Caco-2 (cell line): ENCODE results near the gene ACLY. TPM values are rescaled to one million over a fixed set of nuclear protein-coding genes. Genes with fewer than 3 reads are reported as not detected.

Experiments used
- BruUV-seq: library from RNA; stranded (reverse); fragments of 400-500 nt; replicated peaks from 2 replicates; lab custom pipeline; 2021; lab: Mats Ljungman, UMichigan
- CTCF ChIA-PET: fragments of 300-600 bp; sonication (Branson Sonifier 250); formaldehyde crosslinking; loops from one replicate; lab custom pipeline; 2022; ENCODE audit warnings: antibody characterized with exemption; lab: Charles Lee
- POLR2A ChIA-PET: fragments of 300-600 bp; sonication (Branson Sonifier 250); formaldehyde crosslinking; loops from one replicate; lab custom pipeline; 2022; ENCODE audit warnings: antibody characterized with exemption; lab: Charles Lee
- DNase-seq, 2 experiments: peaks; one replicate each; pipeline versions ENCODE4 v3.0.0 to v3.0.0-alpha.2; 2020 to 2022
- H3K27me3 ChIP-seq: replicated peaks from 2 replicates; pipeline ENCODE4 v1.6.0; 2011; ENCODE audit warnings: low read length; ENCODE audit not compliant: control insufficient read depth, insufficient read depth
- H3K36me3 ChIP-seq: 2 replicates; pipeline ENCODE4 v1.5.1; 2011; ENCODE audit warnings: low read length; ENCODE audit not compliant: control insufficient read depth, insufficient read depth
- H3K4me1 ChIP-seq: fragments of 250-450 bp; sonication (Bioruptor Pico); 2 replicates; pipeline ENCODE4 v1.5.1; 2020; ENCODE audit warnings: mild to moderate bottlenecking
- H3K4me3 ChIP-seq: 2 replicates; pipeline ENCODE4 v1.5.1; 2011; ENCODE audit warnings: low read depth, mild to moderate bottlenecking, control low read depth, low read length
- H3K9me3 ChIP-seq: fragments of 250-450 bp; sonication (Bioruptor Pico); 2 replicates; pipeline ENCODE4 v1.5.1; 2020; ENCODE audit warnings: mild to moderate bottlenecking, moderate library complexity
- H3K27ac Mint-ChIP-seq: one replicate; pipeline ENCODE4 v1.8.0; 2022; ENCODE audit warnings: mixed read lengths; ENCODE audit not compliant: unreplicated experiment
- H3K27me3 Mint-ChIP-seq: one replicate; pipeline ENCODE4 v1.8.0; 2022; ENCODE audit warnings: mixed read lengths; ENCODE audit not compliant: insufficient read depth, unreplicated experiment
- H3K36me3 Mint-ChIP-seq: one replicate; pipeline ENCODE4 v1.8.0; 2022; ENCODE audit warnings: mild to moderate bottlenecking, mixed read lengths; ENCODE audit not compliant: insufficient read depth, unreplicated experiment
- H3K4me1 Mint-ChIP-seq: one replicate; pipeline ENCODE4 v1.8.0; 2022; ENCODE audit warnings: low read depth, mixed read lengths; ENCODE audit not compliant: unreplicated experiment
- H3K4me3 Mint-ChIP-seq: one replicate; pipeline ENCODE4 v1.8.0; 2022; ENCODE audit warnings: mild to moderate bottlenecking, moderate library complexity, mixed read lengths; ENCODE audit not compliant: unreplicated experiment
- H3K9me3 Mint-ChIP-seq: one replicate; pipeline ENCODE4 v1.8.0; 2022; ENCODE audit warnings: mixed read lengths; ENCODE audit not compliant: unreplicated experiment
- CTCF ChIP-seq, 2 experiments: fragments of 200-600 bp in 1 of 2; IDR thresholded peaks; 1 replicate in 1 of 2; 2 replicates in 1 of 2; pipeline versions ENCODE4 v1.5.1 to v1.8.0; 2011 to 2022; ENCODE audit warnings: antibody characterized with exemption in 1 of 2, control low read depth in 1 of 2, inconsistent platforms in 1 of 2, low read depth in 1 of 2, low read length in 1 of 2, mild to moderate bottlenecking in 1 of 2, moderate library complexity in 1 of 2; ENCODE audit not compliant: insufficient read depth in 1 of 2, severe bottlenecking in 1 of 2, unreplicated experiment in 1 of 2
- intact Hi-C: fragments of 100-400 bp; cut with micrococcal nuclease; formaldehyde crosslinking; loops from one replicate; pipeline ENCODE4 v1.10.0; 2022; ENCODE audit not compliant: unreplicated experiment
- total RNA-seq: library from RNA; stranded (reverse); gene quantifications from 2 replicates; pipeline ENCODE4 v1.2.3, GENCODE V29; 2022

ACLY gene
- total RNA-seq, 1 experiment from 2014 or later = 246 TPM

DNA sequence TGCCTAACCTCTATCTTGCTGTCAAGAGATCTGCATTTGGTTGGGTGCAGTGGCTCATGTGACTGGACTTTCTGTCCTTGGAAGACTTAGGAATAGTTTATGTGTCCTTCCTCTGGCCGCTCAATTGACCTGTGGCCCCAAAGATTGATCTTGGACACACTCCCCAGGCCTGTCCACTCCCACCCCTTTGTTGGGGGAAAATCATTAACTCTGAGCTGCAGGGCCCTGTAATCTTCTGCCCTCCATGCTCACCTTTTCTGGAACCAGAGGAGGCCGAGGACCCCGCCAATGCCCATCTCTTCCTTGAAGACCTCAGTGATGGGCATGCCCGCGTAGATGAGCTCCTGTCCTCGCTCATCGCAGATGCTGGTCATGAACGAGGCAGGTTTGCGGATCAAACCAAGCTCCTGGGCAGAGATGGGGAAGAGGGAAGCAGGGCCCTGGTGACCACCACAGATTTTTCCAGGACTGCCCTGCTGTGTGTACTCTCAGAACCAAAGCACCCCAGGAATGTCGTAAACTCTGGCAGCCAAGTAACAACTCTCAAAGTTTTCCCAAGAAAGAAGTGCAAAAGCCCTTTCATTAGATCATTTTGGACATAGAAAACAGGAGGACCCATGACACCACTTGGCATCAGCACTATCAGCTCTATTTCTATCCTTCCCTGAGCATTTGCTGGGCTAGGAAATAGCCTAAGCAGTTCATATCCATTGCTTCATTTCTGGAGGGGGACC, 45.0 kb downstream of the ACLY start:
- Histone ChIP-seq H3K9me3 (no peaks in the 10 kb centered on the region), H3K36me3 (peaks cover 10% of the 10 kb centered on the region), H3K4me3 (no peak overlapping the region), H3K27me3 (no peaks in the 10 kb centered on the region), H3K4me1 (0 out of 2 replicates have a peak, but pooled peaks cover 5% of the 10 kb centered on the region)
- ChIA-PET CTCF (no interaction called here), POLR2A (no interaction called here)
- Mint-ChIP-seq H3K36me3 (peaks cover 93% of the 10 kb centered on the region), H3K9me3 (no peaks in the 10 kb centered on the region), H3K4me3 (no peak overlapping the region), H3K27me3 (no peaks in the 10 kb centered on the region), H3K27ac (no peak overlapping the region), H3K4me1 (no peaks in the 10 kb centered on the region)
- no peak for TF ChIP-seq CTCF (IDR thresholded peaks at IDR 0.05; ENCODE audit: insufficient read depth in 1 of 2, low read depth in 1 of 2, low read length in 1 of 2, severe bottlenecking in 1 of 2, unreplicated experiment in 1 of 2)
- intact Hi-C loops = no loop called here
- no peak for DNase-seq
- no TSS peak for BruUV-seq

GRCh38 chr17:41871789-41872188, 47.0 kb downstream of the ACLY start:
- Mint-ChIP-seq H3K27ac (no peak overlapping the region), H3K27me3 (no peaks in the 10 kb centered on the region), H3K36me3 (peaks cover 93% of the 10 kb centered on the region), H3K4me3 (no peak overlapping the region), H3K9me3 (no peaks in the 10 kb centered on the region), H3K4me1 (no peaks in the 10 kb centered on the region)
- ChIA-PET CTCF (interaction anchor here (0.6 kb wide), 1 partner anchor 60 kb away, joined by 5 read pairs; no protein-coding TSS in a partner anchor), POLR2A (no interaction called here)
- H3K36me3 ChIP-seq = peaks cover 10% of the 10 kb centered on the region
- BruUV-seq = no TSS peak
- 0 out of 2 replicates have a peak, but pooled peaks cover 5% of the 10 kb centered on the region for H3K4me1 ChIP-seq
- no peaks in the 10 kb centered on the region for H3K9me3 ChIP-seq
- no peak overlapping the region for H3K4me3 ChIP-seq
- intact Hi-C loops = no loop called here
- no peak for DNase-seq
- no peaks in the 10 kb centered on the region for H3K27me3 ChIP-seq
- TF ChIP-seq CTCF (IDR thresholded peaks at IDR 0.05; ENCODE audit: insufficient read depth in 1 of 2, low read depth in 1 of 2, low read length in 1 of 2, severe bottlenecking in 1 of 2, unreplicated experiment in 1 of 2) = no peak

DNA sequence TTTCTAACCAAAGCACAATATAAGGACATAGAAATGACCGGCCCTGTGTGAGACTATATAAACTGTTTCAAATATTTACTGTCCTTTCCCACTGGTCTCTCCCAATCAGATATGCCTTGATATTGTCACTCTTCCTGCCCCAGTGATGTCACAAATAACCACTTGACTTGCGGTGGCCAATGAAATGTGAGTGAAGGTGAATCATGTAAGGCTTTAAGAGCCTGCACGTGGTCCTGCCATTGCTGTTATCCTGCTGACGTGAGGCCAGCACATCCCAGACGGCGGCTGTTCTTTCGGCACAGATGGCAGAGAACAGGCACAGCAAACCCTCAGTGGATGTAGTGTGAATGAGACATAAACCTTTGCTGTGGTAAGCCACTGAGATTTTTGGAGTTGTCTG, 48.1 kb downstream of the ACLY start:
- DNase-seq = no peak
- Histone ChIP-seq H3K36me3 (peaks cover 10% of the 10 kb centered on the region), H3K27me3 (no peaks in the 10 kb centered on the region), H3K9me3 (no peaks in the 10 kb centered on the region), H3K4me3 (no peak overlapping the region), H3K4me1 (0 out of 2 replicates have a peak, but pooled peaks cover 5% of the 10 kb centered on the region)
- no peak for TF ChIP-seq CTCF (IDR thresholded peaks at IDR 0.05; ENCODE audit: insufficient read depth in 1 of 2, low read depth in 1 of 2, low read length in 1 of 2, severe bottlenecking in 1 of 2, unreplicated experiment in 1 of 2)
- ChIA-PET POLR2A (no interaction called here), CTCF (interaction anchor here (0.5 to 0.7 kb wide), 2 partner anchors 14 to 148 kb away, joined by 6 to 9 read pairs; no protein-coding TSS in a partner anchor)
- H3K27me3 Mint-ChIP-seq = no peaks in the 10 kb centered on the region
- no TSS peak for BruUV-seq
- H3K4me3 Mint-ChIP-seq = no peak overlapping the region
- intact Hi-C loops = no loop called here
- no peaks in the 10 kb centered on the region for H3K9me3 Mint-ChIP-seq
- H3K36me3 Mint-ChIP-seq = peaks cover 85% of the 10 kb centered on the region
- no peak overlapping the region for H3K27ac Mint-ChIP-seq
- H3K4me1 Mint-ChIP-seq = no peaks in the 10 kb centered on the region
